Activated CD8-positive, alpha-beta memory T cell treated with anti-CD3 and anti-CD28 coated beads, Interleukin-2, amount 50 U/mL, for 48 hours (primary cell): Measurements from ENCODE around the gene SRPK3.
A peak's percentile ranks its signal among the peaks of the same experiment; 100 is the strongest.
"Not testable (repeated sequence)": the region's sequence is repeated elsewhere in the genome, so short reads cannot be mapped to it uniquely, and the experiment has no call there.

Experiments
- DNase-seq: peaks from one replicate; pipeline ENCODE4 v3.0.0-alpha.2; 2020

SRPK3 gene

GRCh38 chrX:153746359-153746758 is 34.5 kb upstream of the SRPK3 start:
- no peak for DNase-seq

DNA sequence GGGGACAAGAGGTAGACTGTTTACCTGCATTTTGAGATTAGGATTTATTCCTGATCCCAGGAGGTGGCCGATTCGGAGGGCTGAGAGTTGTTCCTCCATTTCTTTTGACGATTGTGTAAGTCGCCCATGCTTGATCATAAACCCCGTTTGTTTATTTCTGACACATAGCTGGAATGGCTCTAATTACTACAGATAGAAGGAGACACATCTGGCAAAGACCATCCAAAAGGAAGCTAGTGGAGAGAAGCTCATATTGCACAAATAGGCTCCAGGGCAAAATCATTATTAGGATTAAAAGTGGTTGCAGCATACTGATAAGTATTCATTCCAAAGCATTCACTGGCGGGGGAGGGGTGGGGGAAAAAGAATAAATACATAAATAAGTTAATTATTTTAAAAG is 33.9 kb upstream of the SRPK3 start:
- not testable (repeated sequence) for DNase-seq

DNA sequence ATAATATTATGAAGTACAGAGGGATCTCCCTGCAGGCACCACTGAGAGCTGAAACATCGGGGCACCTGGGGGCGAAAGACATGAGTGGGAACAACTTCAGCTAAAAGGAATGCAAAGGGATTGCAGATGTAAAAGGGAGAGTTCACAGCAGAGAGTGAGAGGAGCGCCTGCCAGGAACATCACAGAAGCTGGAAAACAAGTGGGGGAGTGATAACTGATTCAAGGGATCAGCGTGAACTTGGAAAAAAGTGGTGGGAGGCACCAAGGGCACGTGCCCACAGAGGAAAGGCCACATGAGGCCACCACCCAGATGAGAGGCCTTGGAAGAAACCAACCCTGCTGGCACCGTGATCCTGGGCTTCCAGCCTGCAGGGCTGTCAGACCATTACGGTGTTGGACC is 31.8 kb upstream of the SRPK3 start:
- not testable (repeated sequence) for DNase-seq

DNA sequence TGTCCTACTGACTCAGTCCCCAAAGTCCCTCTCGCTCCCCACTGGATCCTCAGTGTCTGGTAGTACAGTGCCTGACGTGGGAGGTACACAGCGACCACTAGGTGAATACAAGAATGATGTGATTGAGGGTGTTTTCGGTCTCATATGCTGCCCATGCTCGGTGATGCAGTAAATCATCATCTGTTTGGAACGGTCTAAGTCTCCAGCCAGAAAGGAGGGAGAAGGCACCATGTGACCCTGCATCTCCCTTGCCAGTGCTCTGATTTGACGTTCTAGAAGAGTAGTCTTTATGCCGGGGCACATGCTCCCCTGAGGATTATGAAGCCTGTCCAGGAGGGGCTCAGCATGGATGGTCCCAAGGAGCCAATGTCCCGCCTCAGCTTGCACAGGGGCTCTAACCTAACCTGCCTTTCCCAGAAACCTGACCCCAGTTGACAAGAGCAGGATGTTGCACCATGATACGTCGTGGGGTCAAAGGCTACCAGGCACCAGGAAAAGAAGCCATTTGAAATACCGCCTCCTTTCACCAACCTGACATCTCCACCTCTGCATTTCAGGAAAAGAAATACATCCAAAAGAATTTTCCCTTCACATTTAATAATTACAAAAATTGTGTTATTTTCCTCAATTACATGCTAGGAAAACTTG is 30.6 kb upstream of the SRPK3 start:
- DNase-seq = no peak

DNA sequence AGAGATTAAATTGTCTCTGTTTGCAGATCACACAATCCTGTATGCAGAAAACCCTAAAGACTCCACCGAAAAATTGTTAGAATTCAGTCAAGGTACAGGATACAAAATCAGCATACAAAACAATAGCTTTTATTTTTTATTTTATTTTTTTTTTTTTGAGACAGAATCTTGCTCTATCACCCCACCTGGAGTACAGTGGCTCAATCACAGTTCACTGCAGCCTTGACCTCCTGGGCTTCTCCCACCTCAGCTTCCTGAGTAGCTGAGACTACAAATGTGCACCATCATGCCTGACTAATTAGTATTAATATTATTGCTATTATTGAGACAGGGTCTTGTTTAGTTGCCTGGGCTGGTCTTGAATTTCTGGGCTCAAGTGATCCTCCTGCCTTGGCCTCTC is 25.7 kb upstream of the SRPK3 start:
- no peak for DNase-seq

- no peak for DNase-seq
These were observed 19.0 kb upstream of the SRPK3 start for GRCh38 chrX:153761863-153762262.

- peak; percentile 34 for DNase-seq
These were observed 18.1 kb upstream of the SRPK3 start for GRCh38 chrX:153762626-153763173.

DNA sequence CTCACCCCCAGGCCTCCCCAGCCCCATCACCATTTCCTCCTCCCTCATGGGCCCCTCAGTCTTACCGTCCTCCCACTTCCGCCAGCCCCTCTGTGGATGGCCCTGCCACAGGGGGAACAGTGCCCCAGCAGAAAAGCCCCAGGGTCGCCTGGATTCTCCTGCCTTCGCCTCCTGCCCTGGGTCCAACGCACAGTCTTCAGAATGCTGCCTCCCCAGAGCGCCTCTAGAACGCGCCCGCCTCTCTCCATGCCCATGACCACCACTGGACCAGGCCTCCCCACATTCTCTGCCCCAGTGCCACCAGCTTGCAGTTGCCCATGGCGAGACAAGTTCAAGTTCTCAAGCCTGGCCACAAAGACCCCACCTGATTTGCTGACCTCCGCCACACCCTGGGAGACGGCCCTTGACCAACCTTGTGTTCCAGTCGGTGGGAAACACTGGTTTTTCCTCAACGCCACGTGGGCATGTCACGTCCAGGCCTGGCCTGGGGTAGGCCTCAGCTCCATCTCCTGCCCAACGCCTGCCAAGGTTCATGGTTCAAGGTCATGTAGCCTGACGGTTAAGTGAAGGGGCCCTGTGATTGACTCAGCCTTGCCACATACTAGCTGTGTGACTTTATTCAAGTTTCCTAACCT is 17.4 kb upstream of the SRPK3 start:
- peak; percentile 40 for DNase-seq

DNA sequence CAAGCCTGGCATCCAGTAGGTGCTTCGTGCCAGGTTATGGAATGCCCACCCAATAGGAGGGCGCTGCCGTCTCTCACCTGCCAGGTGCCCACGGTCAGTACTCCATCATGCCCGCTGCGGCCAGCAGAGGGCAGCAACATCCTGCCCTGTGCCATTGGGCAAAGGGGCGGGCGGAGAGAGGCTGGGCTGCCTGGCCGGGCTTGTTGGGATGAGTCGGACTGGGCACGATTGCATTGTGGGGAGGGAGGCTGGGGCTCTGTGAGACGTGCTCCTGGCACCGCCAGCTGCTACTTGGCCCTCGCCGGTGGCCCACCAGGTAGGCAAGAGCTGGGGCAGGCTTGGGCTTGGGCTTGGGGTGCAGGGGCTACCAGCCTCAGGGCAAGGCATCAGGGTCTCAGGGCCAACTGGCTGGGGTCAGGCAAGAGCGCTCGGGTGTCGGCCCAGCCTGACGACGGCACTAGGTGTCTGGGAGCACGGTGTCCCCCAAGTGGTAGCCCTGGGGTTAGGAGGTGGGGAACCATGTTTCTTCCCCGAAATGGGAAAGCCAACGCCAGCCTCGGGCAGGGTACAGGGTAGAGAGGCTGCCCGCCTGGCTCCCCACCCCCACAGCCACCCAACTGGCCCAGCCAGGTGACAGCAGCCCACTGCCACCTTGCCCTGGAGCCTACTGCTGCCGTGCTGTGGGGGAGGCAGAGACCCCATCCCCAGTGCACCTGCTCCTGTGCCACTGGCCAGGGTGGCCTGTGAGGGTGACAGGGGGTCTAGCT is 16.7 kb upstream of the SRPK3 start, which contains the start of gene PLXNB3:
Gene PLXNB3, plus strand, starts transcription at position 261 of the 767 bp plus-strand sequence. CDS start 1,287 bp downstream, outside the sequence.
- DNase-seq = peak; percentile 86

DNA sequence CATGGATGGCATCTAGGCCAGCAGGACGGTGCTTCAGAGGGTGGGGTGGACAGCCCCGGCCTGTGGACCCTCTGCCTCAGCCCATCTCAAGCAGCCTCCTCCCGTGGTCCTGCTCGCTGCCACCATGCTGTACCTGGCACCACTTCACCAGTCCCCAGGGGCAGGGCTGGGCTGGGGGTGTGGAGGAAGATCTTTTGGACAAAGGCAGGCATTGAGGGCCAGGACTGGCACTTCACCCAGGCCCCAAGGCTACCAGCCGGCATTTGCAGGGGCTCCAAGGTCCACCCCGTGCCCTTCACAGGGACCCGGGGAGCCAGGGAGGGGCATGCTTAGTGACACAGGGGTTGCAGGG is 16.1 kb upstream of the SRPK3 start:
- DNase-seq = no peak

GRCh38 chrX:153765138-153766079 is 15.4 kb upstream of the SRPK3 start:
- peak; percentile 42 for DNase-seq

- DNase-seq = peak; percentile 60
These were observed 14.6 kb upstream of the SRPK3 start for GRCh38 chrX:153766098-153766817.

- DNase-seq = peak; percentile 46
These were observed 13.8 kb upstream of the SRPK3 start for GRCh38 chrX:153766871-153767673.

DNA sequence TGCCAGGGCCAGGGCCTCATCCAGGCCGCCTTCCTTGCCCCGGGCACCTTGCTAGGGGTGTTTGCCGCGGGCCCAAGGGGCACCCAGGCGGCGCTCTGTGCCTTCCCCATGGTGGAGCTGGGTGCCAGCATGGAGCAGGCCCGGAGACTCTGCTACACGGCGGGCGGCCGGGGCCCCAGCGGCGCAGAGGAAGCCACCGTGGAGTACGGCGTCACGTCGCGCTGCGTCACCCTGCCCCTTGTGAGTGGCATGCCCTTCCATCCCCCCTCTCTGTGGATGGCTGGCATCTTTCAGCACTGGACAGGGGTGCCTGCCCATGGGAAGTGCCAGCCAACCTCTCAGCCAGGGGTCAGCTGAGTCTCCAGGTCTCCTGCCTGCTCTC is 13.2 kb upstream of the SRPK3 start:
- DNase-seq = peak; percentile 20

DNA sequence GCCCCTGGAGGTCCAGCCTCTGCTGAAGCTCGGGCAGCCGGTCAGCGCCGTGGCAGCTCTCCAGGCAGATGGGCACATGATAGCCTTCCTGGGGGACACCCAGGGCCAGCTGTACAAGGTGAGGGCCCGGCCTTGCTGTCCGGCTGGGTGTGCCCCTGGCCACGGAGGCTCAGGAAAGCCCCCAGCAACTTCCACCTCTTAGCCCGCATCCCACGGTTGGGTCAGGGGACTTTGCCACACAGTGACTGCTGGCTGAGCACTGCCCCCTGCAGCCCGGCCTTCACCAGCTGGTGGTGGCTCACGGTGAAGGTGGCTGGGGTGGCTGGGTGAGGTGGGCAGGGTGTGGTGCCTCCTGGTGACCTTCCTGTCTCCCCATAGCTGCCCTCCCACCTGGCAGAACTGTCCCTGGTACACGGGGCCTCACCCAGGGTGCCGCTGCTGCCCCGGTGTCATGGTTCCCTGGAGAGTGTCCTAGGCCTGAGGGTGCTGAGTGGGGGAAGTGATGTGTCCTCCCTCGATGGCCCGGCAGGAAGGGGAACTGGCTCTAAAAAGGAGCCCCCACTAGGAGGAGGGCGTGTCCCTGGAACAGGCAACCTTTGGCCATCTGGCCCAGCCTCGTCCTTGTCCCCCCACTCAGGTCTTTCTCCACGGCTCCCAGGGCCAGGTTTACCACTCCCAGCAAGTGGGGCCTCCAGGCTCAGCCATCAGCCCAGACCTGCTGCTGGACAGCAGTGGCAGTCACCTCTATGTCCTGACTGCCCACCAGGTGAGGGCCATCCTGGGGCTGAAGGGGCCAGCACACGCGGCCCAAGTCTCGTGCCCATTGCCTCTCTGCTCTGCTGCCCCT is 12.3 kb upstream of the SRPK3 start:
- peak; percentile 48 for DNase-seq

- DNase-seq = peak; percentile 36
These were observed 11.5 kb upstream of the SRPK3 start for GRCh38 chrX:153769158-153769864.

- peak; percentile 20 for DNase-seq
These were observed 10.8 kb upstream of the SRPK3 start for GRCh38 chrX:153769865-153770600.

- no peak for DNase-seq
These were observed 10.0 kb upstream of the SRPK3 start for GRCh38 chrX:153770601-153771414.
